ENCODE measurements around the gene DBNDD2.

DBNDD2 gene

GRCh38 chr20:45387274-45387673 lies 20.8 kb upstream of the DBNDD2 start:
- H3K27ac ChIP-seq (ENCODE audit: low read depth, low read length) = no peak overlapping the region
- no peak overlapping the region for H2AFZ ChIP-seq (ENCODE audit: low read length, unreplicated experiment)

GRCh38 chr20:45390931-45391330 lies 17.2 kb upstream of the DBNDD2 start:
- H3K4me3 ChIP-seq (ENCODE audit: low read depth, low read length) = no peak overlapping the region
- H3K27ac ChIP-seq (ENCODE audit: low read depth, low read length) = no peak overlapping the region
- H3K36me3 ChIP-seq (ENCODE audit: insufficient read depth, low read length) = no peaks in the 10 kb centered on the region
- H3K4me1 ChIP-seq (ENCODE audit: control insufficient read depth, insufficient read depth, low read length, unreplicated experiment) = no peaks in the 10 kb centered on the region
- H2AFZ ChIP-seq (ENCODE audit: low read length, unreplicated experiment) = no peak overlapping the region
- no peaks in the 10 kb centered on the region for H3K27me3 ChIP-seq (ENCODE audit: insufficient read depth, low read length)
- no peaks in the 10 kb centered on the region for H3K79me2 ChIP-seq (ENCODE audit: control insufficient read depth, insufficient read depth, low read length, unreplicated experiment)

More at GRCh38 chr20:45387274-45387673, 20.8 kb upstream of the DBNDD2 start:
- Histone ChIP-seq H3K4me1 (ENCODE audit: control insufficient read depth, insufficient read depth, low read length, unreplicated experiment) (peaks cover 10% of the 10 kb centered on the region), H3K27me3 (ENCODE audit: insufficient read depth, low read length) (no peaks in the 10 kb centered on the region), H3K4me3 (ENCODE audit: low read depth, low read length) (no peak overlapping the region), H3K36me3 (ENCODE audit: insufficient read depth, low read length) (no peaks in the 10 kb centered on the region), H3K79me2 (ENCODE audit: control insufficient read depth, insufficient read depth, low read length, unreplicated experiment) (no peaks in the 10 kb centered on the region)

- no peaks in the 10 kb centered on the region for H3K4me1 ChIP-seq (ENCODE audit: control insufficient read depth, insufficient read depth, low read length, unreplicated experiment)
- H3K36me3 ChIP-seq (ENCODE audit: insufficient read depth, low read length) = no peaks in the 10 kb centered on the region
- H3K27ac ChIP-seq (ENCODE audit: low read depth, low read length) = no peak overlapping the region
- no peak overlapping the region for H2AFZ ChIP-seq (ENCODE audit: low read length, unreplicated experiment)
- H3K79me2 ChIP-seq (ENCODE audit: control insufficient read depth, insufficient read depth, low read length, unreplicated experiment) = no peaks in the 10 kb centered on the region
- no peaks in the 10 kb centered on the region for H3K27me3 ChIP-seq (ENCODE audit: insufficient read depth, low read length)
- no peak overlapping the region for H3K4me3 ChIP-seq (ENCODE audit: low read depth, low read length)
Measured at GRCh38 chr20:45391559-45391958, 16.5 kb upstream of the DBNDD2 start.

- H3K36me3 ChIP-seq (ENCODE audit: insufficient read depth, low read length) = no peaks in the 10 kb centered on the region
- no peaks in the 10 kb centered on the region for H3K27me3 ChIP-seq (ENCODE audit: insufficient read depth, low read length)
- no peak overlapping the region for H3K4me3 ChIP-seq (ENCODE audit: low read depth, low read length)
- H2AFZ ChIP-seq (ENCODE audit: low read length, unreplicated experiment) = no peak overlapping the region
- no peak overlapping the region for H3K27ac ChIP-seq (ENCODE audit: low read depth, low read length)
- no peaks in the 10 kb centered on the region for H3K4me1 ChIP-seq (ENCODE audit: control insufficient read depth, insufficient read depth, low read length, unreplicated experiment)
- H3K79me2 ChIP-seq (ENCODE audit: control insufficient read depth, insufficient read depth, low read length, unreplicated experiment) = no peaks in the 10 kb centered on the region
Measured at GRCh38 chr20:45392733-45393132, 15.4 kb upstream of the DBNDD2 start.

GRCh38 chr20:45394221-45395113 lies 13.6 kb upstream of the DBNDD2 start:
- H3K4me1 ChIP-seq (ENCODE audit: control insufficient read depth, insufficient read depth, low read length, unreplicated experiment) = no peaks in the 10 kb centered on the region
- H3K27me3 ChIP-seq (ENCODE audit: insufficient read depth, low read length) = no peaks in the 10 kb centered on the region
- no peak overlapping the region for H2AFZ ChIP-seq (ENCODE audit: low read length, unreplicated experiment)
- H3K79me2 ChIP-seq (ENCODE audit: control insufficient read depth, insufficient read depth, low read length, unreplicated experiment) = no peaks in the 10 kb centered on the region
- H3K36me3 ChIP-seq (ENCODE audit: insufficient read depth, low read length) = no peaks in the 10 kb centered on the region
- no peak overlapping the region for H3K4me3 ChIP-seq (ENCODE audit: low read depth, low read length)
- no peak overlapping the region for H3K27ac ChIP-seq (ENCODE audit: low read depth, low read length)

GRCh38 chr20:45395114-45395415 lies 13.0 kb upstream of the DBNDD2 start:
- Histone ChIP-seq H3K27me3 (ENCODE audit: insufficient read depth, low read length) (no peaks in the 10 kb centered on the region), H3K27ac (ENCODE audit: low read depth, low read length) (no peak overlapping the region), H3K79me2 (ENCODE audit: control insufficient read depth, insufficient read depth, low read length, unreplicated experiment) (no peaks in the 10 kb centered on the region), H3K4me3 (ENCODE audit: low read depth, low read length) (no peak overlapping the region), H2AFZ (ENCODE audit: low read length, unreplicated experiment) (no peak overlapping the region), H3K36me3 (ENCODE audit: insufficient read depth, low read length) (no peaks in the 10 kb centered on the region), H3K4me1 (ENCODE audit: control insufficient read depth, insufficient read depth, low read length, unreplicated experiment) (no peaks in the 10 kb centered on the region)

- Histone ChIP-seq H3K4me1 (ENCODE audit: control insufficient read depth, insufficient read depth, low read length, unreplicated experiment) (no peaks in the 10 kb centered on the region), H3K27me3 (ENCODE audit: insufficient read depth, low read length) (no peaks in the 10 kb centered on the region), H3K36me3 (ENCODE audit: insufficient read depth, low read length) (no peaks in the 10 kb centered on the region)
Measured at GRCh38 chr20:45399018-45399417, 9.1 kb upstream of the DBNDD2 start.

GRCh38 chr20:45400346-45401031 lies 7.6 kb upstream of the DBNDD2 start:
- no peak overlapping the region for H3K4me3 ChIP-seq (ENCODE audit: low read depth, low read length)
- no peaks in the 10 kb centered on the region for H3K79me2 ChIP-seq (ENCODE audit: control insufficient read depth, insufficient read depth, low read length, unreplicated experiment)
- peaks cover 3% of the 10 kb centered on the region; the same call in 1 of the 2 replicates for H3K27me3 ChIP-seq (ENCODE audit: insufficient read depth, low read length)
- H2AFZ ChIP-seq (ENCODE audit: low read length, unreplicated experiment) = no peak overlapping the region
- H3K4me1 ChIP-seq (ENCODE audit: control insufficient read depth, insufficient read depth, low read length, unreplicated experiment) = peaks cover 2% of the 10 kb centered on the region
- no peak overlapping the region for H3K27ac ChIP-seq (ENCODE audit: low read depth, low read length)
- no peaks in the 10 kb centered on the region for H3K36me3 ChIP-seq (ENCODE audit: insufficient read depth, low read length)

More at GRCh38 chr20:45399018-45399417, 9.1 kb upstream of the DBNDD2 start:
- H2AFZ ChIP-seq (ENCODE audit: low read length, unreplicated experiment) = no peak overlapping the region
- H3K4me3 ChIP-seq (ENCODE audit: low read depth, low read length) = no peak overlapping the region
- H3K27ac ChIP-seq (ENCODE audit: low read depth, low read length) = no peak overlapping the region
- no peaks in the 10 kb centered on the region for H3K79me2 ChIP-seq (ENCODE audit: control insufficient read depth, insufficient read depth, low read length, unreplicated experiment)

- H3K27ac ChIP-seq (ENCODE audit: low read depth, low read length) = no peak overlapping the region
- H2AFZ ChIP-seq (ENCODE audit: low read length, unreplicated experiment) = no peak overlapping the region
- peaks cover 4% of the 10 kb centered on the region for H3K4me1 ChIP-seq (ENCODE audit: control insufficient read depth, insufficient read depth, low read length, unreplicated experiment)
- no peaks in the 10 kb centered on the region for H3K79me2 ChIP-seq (ENCODE audit: control insufficient read depth, insufficient read depth, low read length, unreplicated experiment)
- H3K27me3 ChIP-seq (ENCODE audit: insufficient read depth, low read length) = peaks cover 23% of the 10 kb centered on the region; the same call in 1 of the 2 replicates
- H3K4me3 ChIP-seq (ENCODE audit: low read depth, low read length) = no peak overlapping the region
- no peaks in the 10 kb centered on the region for H3K36me3 ChIP-seq (ENCODE audit: insufficient read depth, low read length)
Measured at GRCh38 chr20:45402946-45403345, 5.1 kb upstream of the DBNDD2 start.

- Histone ChIP-seq H3K4me3 (ENCODE audit: low read depth, low read length) (no peak overlapping the region), H3K79me2 (ENCODE audit: control insufficient read depth, insufficient read depth, low read length, unreplicated experiment) (no peaks in the 10 kb centered on the region), H3K27ac (ENCODE audit: low read depth, low read length) (no peak overlapping the region), H2AFZ (ENCODE audit: low read length, unreplicated experiment) (no peak overlapping the region), H3K4me1 (ENCODE audit: control insufficient read depth, insufficient read depth, low read length, unreplicated experiment) (peaks cover 4% of the 10 kb centered on the region), H3K27me3 (ENCODE audit: insufficient read depth, low read length) (peaks cover 23% of the 10 kb centered on the region; the same call in 1 of the 2 replicates), H3K36me3 (ENCODE audit: insufficient read depth, low read length) (no peaks in the 10 kb centered on the region)
Measured at GRCh38 chr20:45404438-45404837, 3.7 kb upstream of the DBNDD2 start.

Measured in ACC112 (cell line).